ENCODE measurements around the gene DAPK1.
A peak's percentile ranks its signal among the peaks of the same experiment; 100 is the strongest.
"Not testable (repeated sequence)": the region's sequence is repeated elsewhere in the genome, so short reads cannot be mapped to it uniquely, and the experiment has no call there.

DAPK1 gene

GRCh38 chr9:87498046-87498810 is 561 bp downstream of the DAPK1 start:
- DNase-seq (ENCODE audit: low read depth): no peak

- no peak for DNase-seq (ENCODE audit: low read depth)
Measured at GRCh38 chr9:87498811-87499360, 1.2 kb downstream of the DAPK1 start.

- no peak for DNase-seq (ENCODE audit: low read depth)
Measured at GRCh38 chr9:87499424-87500017, 1.9 kb downstream of the DAPK1 start.

GRCh38 chr9:87500491-87501270 is 3.0 kb downstream of the DAPK1 start:
- DNase-seq (ENCODE audit: low read depth): no peak

- not testable (repeated sequence) for DNase-seq (ENCODE audit: low read depth)
Measured at GRCh38 chr9:87501271-87501656, 3.6 kb downstream of the DAPK1 start.

- DNase-seq (ENCODE audit: low read depth): no peak
Measured at GRCh38 chr9:87501806-87502205, 4.1 kb downstream of the DAPK1 start.

- no peak for DNase-seq (ENCODE audit: low read depth)
Measured at GRCh38 chr9:87502391-87503221, 4.9 kb downstream of the DAPK1 start.

GRCh38 chr9:87503430-87503829 is 5.8 kb downstream of the DAPK1 start:
- DNase-seq (ENCODE audit: low read depth): no peak

- no peak for DNase-seq (ENCODE audit: low read depth)
Measured at GRCh38 chr9:87503927-87504326, 6.3 kb downstream of the DAPK1 start.

- DNase-seq (ENCODE audit: low read depth): no peak
Measured at GRCh38 chr9:87504938-87505337, 7.3 kb downstream of the DAPK1 start.

- no peak for DNase-seq (ENCODE audit: low read depth)
Measured at GRCh38 chr9:87505869-87506678, 8.4 kb downstream of the DAPK1 start.

- no peak for DNase-seq (ENCODE audit: low read depth)
Measured at GRCh38 chr9:87507576-87507975, 9.9 kb downstream of the DAPK1 start.

- no peak for DNase-seq (ENCODE audit: low read depth)
Measured at GRCh38 chr9:87510252-87510683, 12.6 kb downstream of the DAPK1 start.

- no peak for DNase-seq (ENCODE audit: low read depth)
Measured at GRCh38 chr9:87512311-87512710, 14.6 kb downstream of the DAPK1 start.

- no peak for DNase-seq (ENCODE audit: low read depth)
Measured at GRCh38 chr9:87513161-87513560, 15.5 kb downstream of the DAPK1 start.

- DNase-seq (ENCODE audit: low read depth): no peak
Measured at GRCh38 chr9:87513880-87514535, 16.3 kb downstream of the DAPK1 start.

GRCh38 chr9:87515006-87515405 is 17.3 kb downstream of the DAPK1 start:
- no peak for DNase-seq (ENCODE audit: low read depth)

- no peak for DNase-seq (ENCODE audit: low read depth)
Measured at GRCh38 chr9:87515588-87516221, 18.0 kb downstream of the DAPK1 start.

- peak; percentile 54 for DNase-seq (ENCODE audit: low read depth)
Measured at GRCh38 chr9:87516222-87516925, 18.7 kb downstream of the DAPK1 start.

Data from stromal cell of bone marrow (primary cell).